Tongue (tissue), 2 donors: ENCODE data around the gene RLBP1. TPM values are rescaled to one million over a fixed set of nuclear protein-coding genes. Genes with fewer than 3 reads are reported as not detected.

Experiments
- DNase-seq: peaks from one replicate; pipeline ENCODE4 v3.0.0-alpha.2; 2015
- total RNA-seq: library from RNA; depleted of rRNA; stranded (reverse); fragments of >200 nt; gene quantifications from one replicate; pipeline ENCODE4 v1.2.3, GENCODE V29; 2014

The RLBP1 gene
- total RNA-seq, 1 donor from 2014 or later: not detected

DNA sequence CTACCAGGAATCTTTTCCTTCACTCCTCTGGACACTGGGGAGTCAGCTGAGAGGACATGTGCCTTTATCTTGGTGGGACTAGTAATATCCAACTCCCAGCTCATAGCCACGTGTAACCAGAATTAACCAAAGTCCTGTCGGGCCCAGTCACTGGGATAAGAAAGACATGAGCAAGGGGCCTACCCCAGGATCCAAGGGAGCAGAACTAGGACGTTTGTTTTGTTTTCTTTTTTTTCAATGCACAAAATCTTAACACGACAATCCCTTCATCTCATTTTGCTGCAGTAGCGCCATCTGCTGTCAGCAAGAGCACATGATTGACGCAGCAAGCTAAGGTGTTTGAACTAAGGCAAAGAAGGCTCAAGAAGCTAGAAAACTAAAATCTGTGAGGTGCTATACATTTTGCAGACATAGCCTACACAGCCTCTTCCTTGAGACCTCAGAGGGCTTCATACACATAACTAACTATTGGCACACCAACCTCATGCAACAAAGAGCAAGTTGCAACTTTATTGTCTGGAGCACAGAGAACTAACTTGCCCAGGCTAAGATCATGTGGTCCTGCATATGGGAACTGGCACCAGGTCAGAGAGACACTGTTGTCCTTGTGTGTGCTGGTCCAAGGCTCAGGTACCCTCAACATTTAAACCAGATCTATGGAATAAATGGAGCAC is 43.6 kb downstream of the RLBP1 start:
- DNase-seq: peak; percentile 91

DNA sequence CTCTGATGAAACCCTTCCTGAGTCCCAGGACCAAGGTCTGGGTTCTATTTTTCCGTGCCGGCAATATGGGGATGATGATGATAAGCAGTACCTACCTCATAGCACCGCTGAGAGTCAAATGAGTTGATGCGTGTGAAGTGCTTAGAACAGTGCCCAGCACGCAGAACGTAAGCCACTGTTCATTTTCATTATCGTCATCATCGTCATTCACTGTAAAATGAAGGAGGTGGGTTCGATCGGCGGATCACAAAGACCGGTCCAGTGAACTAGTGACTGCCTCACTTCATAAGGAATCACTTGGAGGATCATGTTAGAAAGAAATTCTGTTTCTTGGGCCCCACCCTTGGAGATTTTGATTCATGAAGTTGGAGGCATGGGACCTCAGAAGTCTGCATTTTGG is 44.3 kb downstream of the RLBP1 start:
- no peak for DNase-seq

DNA sequence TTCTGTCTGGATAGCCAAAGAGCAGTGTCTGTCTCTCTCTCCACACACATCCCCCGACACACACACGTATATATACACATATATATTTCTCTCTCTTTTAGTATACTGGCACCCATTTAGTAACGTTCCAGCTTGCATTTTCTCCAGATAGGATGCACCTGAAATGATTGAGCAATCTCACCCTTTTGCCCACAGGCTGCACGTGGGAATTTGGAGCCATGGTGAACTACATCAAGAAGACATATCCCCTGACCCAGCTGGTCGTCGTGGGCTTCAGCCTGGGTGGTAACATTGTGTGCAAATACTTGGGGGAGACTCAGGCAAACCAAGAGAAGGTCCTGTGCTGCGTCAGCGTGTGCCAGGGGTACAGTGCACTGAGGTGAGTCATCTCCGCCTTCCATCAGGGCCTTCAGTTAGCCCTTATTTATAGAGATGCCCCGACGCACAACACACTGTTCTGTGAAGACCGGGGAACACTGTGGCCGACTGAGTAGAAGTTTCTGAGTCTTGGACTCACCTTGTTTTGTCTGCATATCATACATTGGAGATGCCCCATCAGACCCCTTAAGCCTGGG is 45.7 kb downstream of the RLBP1 start:
- no peak for DNase-seq

DNA sequence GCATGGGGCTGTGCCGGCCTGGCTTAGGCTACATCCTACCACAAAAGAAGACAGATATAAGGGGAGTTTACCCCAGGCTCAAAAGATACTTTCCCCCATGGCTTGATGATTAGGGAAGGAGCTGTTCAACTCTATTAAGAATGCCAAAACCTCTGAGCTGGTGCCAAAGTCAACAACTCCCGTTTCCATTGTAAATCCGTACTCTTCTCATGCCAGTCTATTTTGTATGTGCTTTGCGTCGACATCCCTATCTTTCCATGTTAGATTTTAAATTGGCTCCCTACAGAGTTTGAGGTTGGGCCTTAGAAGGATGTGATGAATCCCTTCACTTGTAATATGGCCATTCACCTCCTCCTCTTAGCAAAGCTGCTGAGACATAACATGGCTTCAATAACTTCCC is 46.9 kb downstream of the RLBP1 start:
- DNase-seq: no peak

DNA sequence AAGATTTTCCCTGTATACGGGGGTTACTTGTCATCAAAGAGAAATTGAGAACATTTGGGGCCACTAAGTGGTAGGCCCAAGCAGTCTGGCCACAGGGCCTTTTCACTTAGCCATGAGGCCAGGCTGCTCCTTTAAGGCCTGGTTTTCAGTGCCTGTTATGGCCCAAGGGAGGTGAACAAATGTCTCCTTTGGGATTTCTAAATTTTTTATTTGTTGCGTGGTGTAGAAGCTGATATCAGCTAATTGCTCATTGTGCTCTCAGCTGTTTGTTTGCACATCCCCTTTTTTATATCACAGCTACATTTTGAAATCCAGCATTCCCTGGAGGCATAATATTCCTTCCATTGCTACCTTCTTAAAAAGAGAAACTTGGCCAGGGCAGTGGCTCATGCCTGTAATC is 48.5 kb downstream of the RLBP1 start:
- DNase-seq: no peak

DNA sequence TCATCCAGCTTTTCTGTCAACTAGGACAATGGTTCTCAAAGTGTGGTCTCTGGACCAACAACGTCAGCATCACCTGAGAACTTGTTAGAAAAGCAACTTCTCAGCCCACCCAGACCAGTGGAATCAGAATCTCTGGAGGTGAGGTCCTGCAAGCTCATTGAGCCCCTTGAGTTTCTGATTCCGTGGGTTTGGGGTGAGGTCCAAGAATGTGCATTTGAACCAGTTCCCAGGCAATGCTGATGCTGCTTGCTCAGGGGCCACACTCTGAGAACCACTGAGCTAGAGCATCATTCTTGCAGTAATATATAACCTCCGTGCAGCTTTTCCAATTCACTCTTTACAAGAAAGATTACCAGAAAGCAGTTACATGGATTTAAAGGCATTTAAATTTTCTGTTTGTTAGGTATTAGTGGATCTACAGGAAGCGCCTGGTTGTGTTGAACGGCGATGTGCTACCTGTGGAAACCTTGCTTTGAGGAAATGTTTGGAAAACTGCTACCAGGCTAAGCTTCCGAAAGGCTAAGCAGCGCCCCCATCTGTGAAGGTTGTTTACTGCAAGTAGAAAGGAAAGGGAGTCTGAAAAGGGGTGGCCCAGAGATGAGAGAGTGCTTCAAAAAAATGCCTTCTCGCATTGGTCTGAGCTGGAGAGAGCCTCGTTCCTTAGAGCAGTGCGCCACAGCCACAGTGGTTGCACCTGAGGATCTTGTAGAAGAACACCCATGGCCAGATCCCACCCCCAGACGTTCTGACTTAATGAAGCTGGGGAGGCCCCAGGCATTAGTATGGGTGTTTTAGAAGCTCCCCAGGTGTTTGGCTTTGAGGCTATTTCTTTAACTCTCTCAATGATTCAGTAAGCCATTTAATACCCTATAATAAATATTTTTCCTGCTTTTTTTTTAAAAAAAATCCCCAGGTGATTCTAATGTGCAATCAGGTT is 50.0 kb downstream of the RLBP1 start:
- DNase-seq: peak; percentile 64

DNA sequence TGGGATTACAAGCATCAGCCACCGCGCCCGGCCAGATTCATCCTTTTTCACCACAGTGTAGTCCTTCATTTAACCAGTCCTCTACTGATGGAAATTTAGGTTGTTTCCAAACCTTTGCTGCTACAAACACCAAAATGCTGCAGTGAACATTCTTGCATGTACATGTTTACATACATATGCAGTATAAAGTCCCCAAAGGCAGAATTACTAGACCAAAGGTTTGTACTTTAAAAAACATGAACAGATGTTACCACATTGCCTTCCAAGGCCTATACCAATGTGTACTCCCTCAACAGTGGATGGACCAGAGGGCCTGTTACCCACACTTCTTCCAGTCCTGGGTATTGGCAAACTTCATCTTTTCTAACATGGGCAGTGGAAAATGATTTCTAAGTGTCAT is 51.0 kb downstream of the RLBP1 start:
- no peak for DNase-seq

DNA sequence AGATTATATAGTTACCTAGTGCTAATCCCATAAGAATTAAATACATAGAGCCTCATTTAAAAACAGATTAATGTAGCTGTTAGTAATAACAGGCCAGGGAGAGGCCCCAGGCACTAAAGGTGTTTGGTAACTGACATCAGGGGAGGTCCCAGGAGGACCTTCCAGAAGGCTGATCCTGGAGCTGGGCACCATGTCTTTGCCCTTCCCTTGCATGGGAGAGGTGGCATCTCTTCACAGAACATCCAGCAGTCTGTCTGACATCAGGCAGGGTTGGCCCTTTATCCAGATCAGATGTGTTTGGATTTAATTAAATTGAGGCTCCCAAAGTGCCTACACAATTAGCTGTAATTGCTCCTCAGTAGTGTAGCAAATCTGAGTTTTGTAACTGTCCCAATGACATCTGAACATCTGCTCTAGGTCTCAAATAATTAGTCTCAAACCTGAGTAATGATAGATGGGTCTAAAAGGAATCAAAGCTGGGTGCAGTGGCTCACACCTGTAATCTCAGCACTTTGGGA is 53.0 kb downstream of the RLBP1 start:
- no peak for DNase-seq

DNA sequence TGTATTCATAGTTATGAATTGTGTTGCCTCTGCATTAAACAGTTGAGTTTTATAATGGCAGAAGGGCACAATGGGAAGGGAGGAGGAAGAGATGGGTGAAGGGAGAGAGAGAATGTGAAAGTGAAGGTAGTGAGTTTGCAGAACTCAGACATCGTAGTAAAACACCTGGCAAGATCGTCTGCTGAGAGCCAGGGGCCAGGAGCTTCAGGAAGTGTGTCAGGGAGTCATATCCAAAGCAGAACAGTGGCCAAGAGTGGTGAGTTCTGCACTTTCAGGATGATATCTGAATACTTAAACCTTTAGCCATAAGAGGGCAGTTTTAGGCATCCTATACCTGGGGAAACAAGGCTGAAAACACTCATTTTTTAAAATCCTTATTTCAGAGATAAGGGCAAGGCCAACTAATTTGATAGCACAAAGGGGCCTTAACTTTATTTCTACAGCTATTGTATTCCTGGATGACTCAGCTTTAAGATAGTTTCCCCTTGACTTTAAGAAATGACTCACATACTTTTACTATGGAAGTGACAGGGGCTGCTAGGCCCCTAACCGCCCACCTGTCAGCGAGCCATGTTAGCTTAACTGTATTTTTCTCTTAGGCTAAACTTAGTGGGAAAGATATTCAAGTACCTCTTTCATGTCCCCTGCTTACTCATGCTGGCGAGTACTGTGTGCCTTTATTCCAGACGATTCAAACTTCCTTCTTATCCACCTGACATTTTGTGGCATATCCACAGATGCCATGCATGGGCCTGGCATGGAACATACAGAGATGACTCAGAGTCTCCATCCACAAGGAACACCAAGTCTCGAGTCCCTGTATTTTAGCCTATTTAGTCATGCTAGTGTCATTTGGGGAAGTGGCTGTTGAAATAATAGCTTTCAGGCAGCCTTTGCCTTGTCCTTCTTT is 53.9 kb downstream of the RLBP1 start:
- DNase-seq: no peak

DNA sequence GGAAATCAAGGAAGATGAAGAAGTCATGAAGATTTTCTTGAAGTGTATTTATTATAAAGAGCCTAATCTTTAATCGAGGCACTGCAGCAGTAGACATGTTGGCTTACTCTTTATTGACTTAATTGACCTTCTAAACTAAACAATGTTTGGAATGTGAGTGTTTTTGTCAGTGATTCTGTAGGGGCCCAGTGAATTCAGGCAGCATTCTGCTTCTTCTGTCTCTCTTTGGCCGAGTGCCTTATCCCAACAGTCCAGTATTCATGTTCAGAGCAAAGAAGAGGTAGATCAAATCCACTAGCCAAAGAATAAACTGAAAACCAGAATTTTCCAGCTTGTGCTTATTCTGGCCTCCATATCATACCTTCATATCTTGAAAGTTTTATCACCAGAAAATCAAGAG is 55.7 kb downstream of the RLBP1 start:
- DNase-seq: no peak

DNA sequence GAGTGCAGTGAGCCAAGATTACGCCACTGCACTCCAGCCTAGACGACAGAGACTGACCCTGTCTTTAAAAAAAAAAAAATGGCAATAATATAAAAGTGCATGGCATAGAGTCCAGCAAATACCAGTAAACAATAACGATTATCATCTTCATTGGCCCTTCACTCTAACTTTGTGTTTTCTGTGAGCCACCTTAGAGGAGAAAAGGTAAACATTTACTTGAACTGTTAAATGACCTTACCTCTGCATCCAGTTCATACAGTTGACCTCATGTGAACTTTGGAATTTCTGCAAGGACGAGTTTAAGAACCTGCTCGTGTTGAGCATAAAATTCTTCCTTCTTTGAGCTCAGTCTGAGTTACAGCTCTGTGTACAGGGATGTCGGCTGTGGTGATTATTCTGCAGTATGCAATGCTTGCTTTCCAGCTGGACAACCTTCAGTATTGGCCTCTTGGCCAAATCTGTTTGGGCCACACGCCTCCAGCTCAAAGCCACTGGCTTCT is 56.6 kb downstream of the RLBP1 start:
- no peak for DNase-seq

DNA sequence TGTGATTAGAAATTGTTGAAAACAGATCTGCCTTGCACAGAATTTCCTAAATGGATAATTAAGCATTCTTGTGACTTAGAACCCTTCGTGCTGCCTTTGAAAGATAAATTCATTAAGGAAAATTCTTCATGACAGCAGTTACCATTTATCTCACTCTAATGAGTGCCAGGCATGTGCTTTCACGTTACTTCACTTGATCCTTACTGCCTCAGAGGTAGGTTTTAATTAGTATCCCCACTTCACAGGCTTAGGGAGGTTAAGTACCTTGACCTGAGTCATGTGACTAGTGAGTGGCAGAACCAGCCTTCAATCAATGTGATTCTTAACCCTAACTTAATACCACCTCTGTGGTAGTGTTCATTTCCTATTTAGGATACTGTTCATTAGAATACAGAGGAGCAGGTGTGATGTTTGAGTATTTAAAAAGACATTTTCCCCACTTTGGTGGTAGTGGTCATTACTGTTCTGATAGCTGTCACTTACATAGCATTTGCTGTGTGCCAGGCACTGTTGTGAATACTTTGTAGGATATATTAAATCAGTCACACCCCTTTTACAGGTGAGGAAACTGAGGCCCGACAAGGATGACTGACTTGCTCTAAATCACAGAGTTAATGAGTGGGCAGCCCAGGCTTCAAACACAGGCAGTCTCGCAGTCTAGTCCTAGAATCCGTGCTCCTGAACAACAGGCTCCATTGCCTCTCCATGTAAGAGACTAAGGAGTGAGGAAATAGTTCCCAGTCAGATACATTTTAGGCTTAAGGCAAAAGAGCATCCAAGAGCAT is 57.9 kb downstream of the RLBP1 start:
- no peak for DNase-seq

DNA sequence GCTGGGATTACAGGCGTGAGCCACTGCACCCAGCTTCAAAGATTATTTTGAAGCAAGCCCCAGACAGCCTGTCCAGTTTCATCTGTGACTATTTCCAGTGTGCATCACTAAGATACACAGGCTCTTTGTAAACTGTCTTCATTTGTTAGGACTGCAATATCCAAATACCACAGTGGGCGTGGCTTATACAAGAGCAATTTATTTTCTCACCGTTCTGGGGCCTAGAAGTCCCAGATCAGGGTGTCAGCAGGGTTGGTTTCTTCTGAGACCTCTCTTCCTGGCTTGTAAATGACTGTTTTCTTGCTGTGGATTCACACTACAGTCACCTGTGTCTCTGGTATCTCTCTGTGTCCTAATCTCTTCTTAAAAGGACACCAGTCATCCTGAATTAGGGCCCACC is 59.7 kb downstream of the RLBP1 start:
- DNase-seq: no peak

Other genes with a start within 250 kb of the RLBP1 start
- gene ABHD2, start 133.1 kb downstream of the RLBP1 start, total RNA-seq: 56.5 TPM
- gene FANCI, start 22.4 kb upstream of the RLBP1 start, total RNA-seq: 15.5 TPM
- 44.7 TPM for gene POLG, start 113.2 kb upstream of the RLBP1 start, total RNA-seq